ENCODE measurements around the gene PNN. TPM values are rescaled to one million over a fixed set of nuclear protein-coding genes. Genes with fewer than 3 reads are reported as not detected.

Gene PNN
- total RNA-seq, 1 donor from 2014 or later: 30.1 TPM

GRCh38 chr14:39168591-39168990 lies 6.5 kb upstream of the PNN start:
- Histone ChIP-seq H3K27me3 (ENCODE audit: low read depth) (no peaks in the 10 kb centered on the region), H3K4me1 (peaks cover 50% of the 10 kb centered on the region), H3K4me3 (peak overlapping the region; percentile 80), H3K36me3 (peaks cover 3% of the 10 kb centered on the region), H3K9me3 (replicated peaks) (no peaks in the 10 kb centered on the region), H3K27ac (replicated peaks) (no peak overlapping the region)
- no peak for DNase-seq
- intact Hi-C loops (cut with micrococcal nuclease): no loop called here
- no peak for TF ChIP-seq CTCF (IDR thresholded peaks at IDR 0.05; ENCODE audit: borderline replicate concordance)

- Histone ChIP-seq H3K27ac (replicated peaks) (peak overlapping the region; percentile 98), H3K9me3 (replicated peaks) (no peaks in the 10 kb centered on the region), H3K36me3 (no peaks in the 10 kb centered on the region), H3K4me1 (peaks cover 51% of the 10 kb centered on the region), H3K4me3 (peak overlapping the region; percentile 80), H3K27me3 (ENCODE audit: low read depth) (no peaks in the 10 kb centered on the region)
- TF ChIP-seq CTCF (IDR thresholded peaks at IDR 0.05; ENCODE audit: borderline replicate concordance): no peak
- intact Hi-C loops (cut with micrococcal nuclease): no loop called here
- DNase-seq: no peak
Measured at GRCh38 chr14:39169541-39169900, 5.5 kb upstream of the PNN start.

- Histone ChIP-seq H3K4me3 (no peak overlapping the region), H3K36me3 (peaks cover 20% of the 10 kb centered on the region), H3K9me3 (replicated peaks) (no peaks in the 10 kb centered on the region), H3K4me1 (peaks cover 56% of the 10 kb centered on the region), H3K27ac (replicated peaks) (no peak overlapping the region), H3K27me3 (ENCODE audit: low read depth) (no peaks in the 10 kb centered on the region)
- intact Hi-C loops (cut with micrococcal nuclease): loop anchor here (10.0 kb wide), 1 partner anchor 92 kb away; no protein-coding TSS in a partner anchor
- TF ChIP-seq CTCF (IDR thresholded peaks at IDR 0.05; ENCODE audit: borderline replicate concordance): no peak
- no peak for DNase-seq
Measured at GRCh38 chr14:39173198-39173597, 1.9 kb upstream of the PNN start.

- Histone ChIP-seq H3K36me3 (peaks cover 44% of the 10 kb centered on the region), H3K9me3 (replicated peaks) (no peaks in the 10 kb centered on the region), H3K27me3 (ENCODE audit: low read depth) (no peaks in the 10 kb centered on the region), H3K4me1 (peaks cover 46% of the 10 kb centered on the region), H3K27ac (replicated peaks) (peak overlapping the region; percentile 96), H3K4me3 (peak overlapping the region; percentile 97)
- peak; percentile 22 for DNase-seq
- TF ChIP-seq CTCF (IDR thresholded peaks at IDR 0.05; ENCODE audit: borderline replicate concordance): no peak
- intact Hi-C loops (cut with micrococcal nuclease): loop anchor here (10.0 kb wide), 1 partner anchor 89 kb away; no protein-coding TSS in a partner anchor
Measured at GRCh38 chr14:39175445-39176262, 600 bp downstream of the PNN start.

- Histone ChIP-seq H3K27me3 (ENCODE audit: low read depth) (no peaks in the 10 kb centered on the region), H3K4me3 (peak overlapping the region; percentile 97), H3K4me1 (peaks cover 41% of the 10 kb centered on the region), H3K36me3 (peaks cover 53% of the 10 kb centered on the region), H3K9me3 (replicated peaks) (no peaks in the 10 kb centered on the region), H3K27ac (replicated peaks) (peak overlapping the region; percentile 96)
- intact Hi-C loops (cut with micrococcal nuclease): loop anchor here (10.0 kb wide), 1 partner anchor 88 kb away; no protein-coding TSS in a partner anchor
- no peak for TF ChIP-seq CTCF (IDR thresholded peaks at IDR 0.05; ENCODE audit: borderline replicate concordance)
- DNase-seq: no peak
Measured at GRCh38 chr14:39176263-39177167, 1.5 kb downstream of the PNN start.
